Epithelial cell of esophagus (primary cell): Measurements from ENCODE around the gene AMN.

ENCODE experiments used
- DNase-seq: peaks from one replicate; pipeline ENCODE4 v3.0.0; 2010; ENCODE audit warnings: low read depth
- H3K4me3 ChIP-seq: 2 replicates; pipeline ENCODE4 v1.5.1; 2011; ENCODE audit warnings: mild to moderate bottlenecking, low read length, control low read depth
- CTCF ChIP-seq: IDR thresholded peaks from 2 replicates; pipeline ENCODE4 v1.5.1; 2011; ENCODE audit warnings: low read depth, mild to moderate bottlenecking, low read length, control low read depth, inconsistent platforms; ENCODE audit not compliant: insufficient read depth; ENCODE audit errors: missing control alignments

Gene AMN

GRCh38 chr14:102928412-102929240 is 6.2 kb downstream of the AMN start:
- peak; percentile 63 for DNase-seq
- TF ChIP-seq CTCF: no peak
- H3K4me3 ChIP-seq: peak overlapping the region; percentile 31

GRCh38 chr14:102929241-102930137 is 7.0 kb downstream of the AMN start:
- DNase-seq: no peak
- H3K4me3 ChIP-seq: peak overlapping the region; percentile 11
- no peak for TF ChIP-seq CTCF

- H3K4me3 ChIP-seq: no peak overlapping the region
- TF ChIP-seq CTCF: no peak
- DNase-seq: no peak
Measured at GRCh38 chr14:102930138-102930752, 7.8 kb downstream of the AMN start.

GRCh38 chr14:102930753-102931579 is 8.5 kb downstream of the AMN start:
- peak; percentile 44 for DNase-seq
- no peak for TF ChIP-seq CTCF
- H3K4me3 ChIP-seq: no peak overlapping the region

- no peak overlapping the region for H3K4me3 ChIP-seq
- DNase-seq: no peak
- TF ChIP-seq CTCF: no peak
Measured at GRCh38 chr14:102931580-102932285, 9.3 kb downstream of the AMN start.
